Measurements from ENCODE around the gene GALNT17.

DNA sequence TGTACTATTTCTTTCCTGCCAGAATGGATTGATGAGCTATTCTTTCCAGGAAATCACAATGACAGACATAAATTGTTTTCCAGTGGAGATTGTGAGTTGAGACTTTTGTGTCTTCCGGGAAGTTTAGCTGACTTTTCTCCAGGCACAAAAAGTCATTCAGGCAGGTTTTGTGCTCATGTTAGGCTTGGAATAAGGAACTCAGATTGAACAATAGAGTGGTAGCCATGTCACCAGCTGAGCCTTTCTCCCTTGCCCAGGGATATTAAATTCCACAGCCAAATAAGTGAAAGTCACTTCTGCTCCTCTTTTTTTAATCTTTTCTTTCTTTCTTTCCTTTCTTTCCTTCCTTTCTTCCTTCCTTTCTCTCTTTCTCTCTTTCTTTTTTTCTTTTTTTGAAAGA lies 559.6 kb downstream of the GALNT17 start:
- no peak for TF ChIP-seq CTCF (IDR thresholded peaks at IDR 0.05)
- TF ChIP-seq POLR2A (IDR thresholded peaks at IDR 0.05), result no peak
